Brain microvascular endothelial cell (primary cell): ENCODE data around the gene C1orf159.

ENCODE experiments used
- DNase-seq: peaks from one replicate; pipeline ENCODE4 v3.0.0-alpha.2; 2020
- H3K27ac ChIP-seq: fragments of 250-450 bp; sonication (Bioruptor Pico); 2 replicates; pipeline ENCODE4 v1.5.1; 2020; ENCODE audit warnings: mild to moderate bottlenecking, moderate library complexity
- H3K27me3 ChIP-seq: fragments of 250-450 bp; sonication (Bioruptor Pico); replicated peaks from 2 replicates; pipeline ENCODE4 v1.5.1; 2020; ENCODE audit warnings: mild to moderate bottlenecking
- H3K36me3 ChIP-seq: fragments of 250-450 bp; sonication (Bioruptor Pico); replicated peaks from 2 replicates; pipeline ENCODE4 v1.5.1; 2020; ENCODE audit warnings: mild to moderate bottlenecking
- H3K4me3 ChIP-seq: 2 replicates; pipeline ENCODE4 v1.5.1; 2011; ENCODE audit warnings: low read depth, mild to moderate bottlenecking, control low read depth, low read length, moderate library complexity
- CTCF ChIP-seq: IDR thresholded peaks from 2 replicates; pipeline ENCODE4 v1.5.1; 2011; ENCODE audit warnings: low read depth, mild to moderate bottlenecking, moderate library complexity, low read length, control low read depth, inconsistent platforms; ENCODE audit errors: missing control alignments
- in situ Hi-C: cut with HindIII; loops from 2 replicates; pipeline ENCODE4 v1.10.0; 2017; ENCODE audit warnings: low sequenced_read_pairs, low pct_ligation_motif_present

C1orf159 gene

GRCh38 chr1:1136547-1137230, 20.8 kb upstream of the C1orf159 start:
- H3K27me3 ChIP-seq: peaks cover 10% of the 10 kb centered on the region
- no peak overlapping the region for H3K27ac ChIP-seq
- no peaks in the 10 kb centered on the region for H3K36me3 ChIP-seq
- TF ChIP-seq CTCF: no peak
- in situ Hi-C loops: no loop called here
- no peak overlapping the region for H3K4me3 ChIP-seq
- no peak for DNase-seq

GRCh38 chr1:1135339-1136136, 19.6 kb upstream of the C1orf159 start:
- in situ Hi-C loops: no loop called here
- TF ChIP-seq CTCF: no peak

GRCh38 chr1:1134300-1134970, 18.5 kb upstream of the C1orf159 start:
- in situ Hi-C loops: no loop called here
- no peak for TF ChIP-seq CTCF
- DNase-seq: no peak
- H3K36me3 ChIP-seq: no peaks in the 10 kb centered on the region
- H3K27me3 ChIP-seq: peaks cover 10% of the 10 kb centered on the region
- H3K27ac ChIP-seq: no peak overlapping the region
- H3K4me3 ChIP-seq: no peak overlapping the region

More at GRCh38 chr1:1135339-1136136, 19.6 kb upstream of the C1orf159 start:
- Histone ChIP-seq H3K27ac (no peak overlapping the region), H3K27me3 (peaks cover 10% of the 10 kb centered on the region), H3K36me3 (no peaks in the 10 kb centered on the region), H3K4me3 (no peak overlapping the region)
- no peak for DNase-seq

GRCh38 chr1:1132956-1133750, 17.3 kb upstream of the C1orf159 start:
- Histone ChIP-seq H3K4me3 (no peak overlapping the region), H3K36me3 (no peaks in the 10 kb centered on the region), H3K27ac (no peak overlapping the region), H3K27me3 (peaks cover 10% of the 10 kb centered on the region)
- no peak for TF ChIP-seq CTCF
- peak; percentile 17 for DNase-seq
- in situ Hi-C loops: no loop called here

- H3K36me3 ChIP-seq: no peaks in the 10 kb centered on the region
- peaks cover 4% of the 10 kb centered on the region for H3K27me3 ChIP-seq
- TF ChIP-seq CTCF: no peak
- in situ Hi-C loops: no loop called here
- no peak overlapping the region for H3K27ac ChIP-seq
- no peak overlapping the region for H3K4me3 ChIP-seq
- no peak for DNase-seq
Observed at GRCh38 chr1:1132042-1132950, 16.4 kb upstream of the C1orf159 start.
